HG02588 (cell line): ENCODE results near the gene ERO1A.
"Not testable (repeated sequence)": the region's sequence is repeated elsewhere in the genome, so short reads cannot be mapped to it uniquely, and the experiment has no call there.

Experiments
- ATAC-seq: cut with Tn5 transposase; IDR thresholded peaks from one replicate; pipeline ENCODE4 v1.9.1; 2021; ENCODE audit warnings: mild to moderate bottlenecking, moderate library complexity; ENCODE audit not compliant: unreplicated experiment

ERO1A gene

GRCh38 chr14:52695481-52696091, at the start of gene ERO1A:
ERO1A (minus strand) TSS chr14:52695558; CDS start chr14:52695481, 77 bp downstream.
- ATAC-seq = peak; percentile 74

GRCh38 chr14:52741865-52742264, 46.5 kb upstream of the ERO1A start:
- ATAC-seq = peak; percentile 6

GRCh38 chr14:52740751-52741150, 45.4 kb upstream of the ERO1A start:
- no peak for ATAC-seq

GRCh38 chr14:52738409-52738808, 43.1 kb upstream of the ERO1A start:
- no peak for ATAC-seq

GRCh38 chr14:52735921-52736489, 40.6 kb upstream of the ERO1A start:
- no peak for ATAC-seq

- ATAC-seq = no peak
Measured at GRCh38 chr14:52733824-52734223, 38.5 kb upstream of the ERO1A start.

GRCh38 chr14:52730709-52731111, 35.4 kb upstream of the ERO1A start:
- ATAC-seq = no peak

- ATAC-seq = peak; percentile 92
Measured at GRCh38 chr14:52729925-52730708, 34.8 kb upstream of the ERO1A start, which contains the start of gene STYX. STYX (plus strand) TSS chr14:52730166; CDS start chr14:52730475, 309 bp downstream.

GRCh38 chr14:52729585-52729924, 34.2 kb upstream of the ERO1A start:
- no peak for ATAC-seq

GRCh38 chr14:52729035-52729434, 33.7 kb upstream of the ERO1A start:
- ATAC-seq = not testable (repeated sequence)

GRCh38 chr14:52727509-52727908, 32.2 kb upstream of the ERO1A start:
- ATAC-seq = not testable (repeated sequence)

GRCh38 chr14:52724360-52724644, 28.9 kb upstream of the ERO1A start:
- ATAC-seq = no peak

- no peak for ATAC-seq
Measured at GRCh38 chr14:52723514-52724359, 28.4 kb upstream of the ERO1A start.

- ATAC-seq = no peak
Measured at GRCh38 chr14:52716155-52716554, 20.8 kb upstream of the ERO1A start.

GRCh38 chr14:52711666-52712065, 16.3 kb upstream of the ERO1A start:
- ATAC-seq = no peak

- peak; percentile 96 for ATAC-seq
Measured at GRCh38 chr14:52706724-52707706, 11.7 kb upstream of the ERO1A start, which contains the start of gene PSMC6. PSMC6 (plus strand) TSS chr14:52707200; CDS start chr14:52707220, 20 bp downstream.

GRCh38 chr14:52706286-52706685, 10.9 kb upstream of the ERO1A start:
- no peak for ATAC-seq

- ATAC-seq = no peak
Measured at GRCh38 chr14:52703664-52704063, 8.3 kb upstream of the ERO1A start.

- ATAC-seq = no peak
Measured at GRCh38 chr14:52703225-52703624, 7.9 kb upstream of the ERO1A start.

GRCh38 chr14:52701223-52701622, 5.9 kb upstream of the ERO1A start:
- no peak for ATAC-seq
